ENCODE data around the gene STAP1.
"Not testable (repeated sequence)": the region's sequence is repeated elsewhere in the genome, so short reads cannot be mapped to it uniquely, and the experiment has no call there.

Gene STAP1, protein sequence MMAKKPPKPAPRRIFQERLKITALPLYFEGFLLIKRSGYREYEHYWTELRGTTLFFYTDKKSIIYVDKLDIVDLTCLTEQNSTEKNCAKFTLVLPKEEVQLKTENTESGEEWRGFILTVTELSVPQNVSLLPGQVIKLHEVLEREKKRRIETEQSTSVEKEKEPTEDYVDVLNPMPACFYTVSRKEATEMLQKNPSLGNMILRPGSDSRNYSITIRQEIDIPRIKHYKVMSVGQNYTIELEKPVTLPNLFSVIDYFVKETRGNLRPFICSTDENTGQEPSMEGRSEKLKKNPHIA

DNA sequence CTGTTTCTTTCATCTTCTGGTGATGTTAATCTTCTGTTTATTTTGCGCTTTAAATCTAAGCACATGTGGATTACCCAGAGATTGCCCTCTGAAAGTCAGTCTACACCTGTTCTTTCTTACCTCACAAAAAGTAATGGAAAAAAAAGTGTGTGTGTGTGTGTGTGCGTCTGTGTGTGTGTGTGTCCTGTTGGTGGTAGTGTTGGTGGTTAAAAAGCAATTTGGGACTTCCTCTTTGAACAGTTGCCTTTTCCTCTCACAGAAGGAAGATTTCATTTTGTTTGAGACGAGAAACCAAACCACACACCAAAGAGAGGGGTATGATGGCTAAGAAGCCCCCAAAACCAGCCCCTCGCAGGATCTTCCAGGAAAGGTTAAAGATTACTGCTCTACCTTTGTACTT, at the start of gene STAP1:
Gene STAP1, plus strand, starts transcription at position 235 of the 400 bp plus-strand sequence. Its CDS starts 83 bp downstream, at position 318.
- DNase-seq: no peak

DNA sequence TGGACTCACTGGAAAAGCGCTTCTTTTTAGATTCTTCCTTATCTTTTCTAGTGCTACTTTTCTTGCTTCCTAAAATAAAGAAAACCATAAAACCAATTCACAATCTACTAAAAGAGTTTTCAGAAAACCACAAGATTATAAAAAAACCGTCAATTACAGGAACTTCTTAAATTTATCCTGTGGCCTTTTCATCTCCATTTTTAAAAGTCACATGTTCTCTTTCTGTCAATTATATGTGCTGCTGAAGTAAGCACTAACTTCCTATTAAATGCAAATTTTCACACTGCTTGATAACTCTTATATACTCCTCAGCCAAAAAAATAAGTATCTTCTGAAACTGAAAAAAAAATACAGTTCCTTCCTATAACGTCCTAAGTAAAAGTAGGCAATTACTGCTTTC, 46.0 kb upstream of the STAP1 start:
- no peak for DNase-seq

DNA sequence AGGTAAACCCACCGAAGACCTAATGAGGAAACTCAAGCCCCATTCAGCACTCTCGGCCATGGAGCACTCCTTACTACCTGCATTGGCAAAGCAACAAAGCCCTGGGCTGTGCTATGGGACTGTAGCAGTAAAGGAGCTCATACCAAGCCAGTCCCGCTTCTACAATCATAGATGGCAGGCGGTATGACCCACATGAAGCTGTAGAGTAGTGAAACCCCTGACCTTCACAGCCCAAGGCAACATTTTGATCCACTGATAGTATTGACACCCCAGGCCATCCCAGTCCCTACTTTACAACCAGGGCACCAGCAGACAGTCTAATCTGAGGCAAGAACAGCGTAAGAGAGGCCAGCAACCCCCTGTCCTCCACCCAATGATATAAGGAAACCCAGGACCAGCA, 38.4 kb upstream of the STAP1 start:
- no peak for DNase-seq

DNA sequence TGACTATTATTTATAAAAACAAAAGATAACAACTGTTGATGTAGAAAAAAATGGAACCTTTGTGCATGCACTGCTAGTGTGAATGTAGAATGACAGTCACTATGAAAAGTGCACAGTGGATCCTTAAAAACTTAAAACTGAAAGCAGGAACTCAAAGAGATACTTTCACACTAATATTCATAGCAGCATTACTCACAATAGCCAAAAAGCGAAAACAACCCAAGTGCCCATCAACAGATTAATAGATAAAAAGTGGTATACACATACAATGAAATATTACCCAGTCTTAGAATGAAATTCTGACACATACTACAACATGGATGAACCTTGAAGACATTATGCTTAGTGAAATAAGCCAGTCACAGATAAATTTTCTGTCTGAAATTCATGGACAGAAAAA, 37.0 kb upstream of the STAP1 start:
- no peak for DNase-seq

DNA sequence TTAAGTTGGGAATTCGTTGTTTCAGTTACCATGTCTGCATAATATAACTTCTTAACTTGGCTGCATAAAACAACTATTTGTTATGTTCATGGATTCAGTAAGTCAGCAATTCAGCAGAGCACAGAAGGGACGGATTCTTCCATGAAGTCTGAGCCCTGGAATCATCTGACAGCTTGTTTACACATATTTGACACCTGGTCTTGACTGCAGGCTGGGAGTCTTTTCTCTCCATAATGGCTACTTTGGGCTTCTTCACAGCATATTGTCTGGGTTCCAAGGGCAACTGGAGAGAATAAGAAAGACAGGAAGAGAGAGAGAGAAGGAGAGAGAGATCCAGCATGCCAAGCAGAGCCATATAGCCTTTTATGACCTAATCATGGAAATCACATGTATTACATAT, 36.3 kb upstream of the STAP1 start:
- no peak for DNase-seq

DNA sequence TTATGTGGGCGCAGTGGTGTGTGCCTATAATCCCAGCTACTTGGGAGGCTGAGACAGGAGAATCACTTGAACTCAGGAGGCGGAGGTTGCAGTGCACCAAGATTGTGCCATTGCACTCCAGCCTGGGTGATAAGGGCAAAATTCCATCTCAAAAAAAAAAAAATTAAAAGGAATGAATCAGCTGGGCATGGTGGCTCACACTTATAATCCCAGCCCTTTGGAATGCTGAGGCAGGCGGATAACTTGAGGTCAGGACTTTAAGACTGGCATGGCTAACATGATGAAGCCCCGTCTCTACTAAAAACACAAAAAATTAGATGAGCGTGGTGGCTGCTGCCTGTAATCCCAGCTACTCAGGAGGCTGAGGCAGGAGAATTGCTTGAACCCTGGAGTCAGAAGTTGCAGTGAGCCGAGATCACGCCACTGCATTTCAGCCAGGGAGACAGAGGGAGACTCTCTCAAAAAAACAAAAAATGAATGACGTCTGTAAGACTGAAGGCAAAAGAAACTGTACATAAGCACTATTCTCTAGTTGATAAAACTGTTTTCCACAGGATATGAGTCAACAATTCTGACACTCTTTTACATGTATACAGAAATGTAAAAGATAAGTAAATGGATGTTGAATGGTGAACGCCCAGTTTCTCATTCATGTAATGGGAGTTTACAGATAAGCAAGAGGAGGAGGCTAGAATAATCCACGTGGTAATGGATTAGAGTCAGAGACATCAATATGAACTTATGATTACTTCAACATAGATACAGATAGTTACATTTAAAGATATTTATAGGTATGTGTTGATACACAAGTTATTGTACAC, 35.5 kb upstream of the STAP1 start:
- DNase-seq: no peak

DNA sequence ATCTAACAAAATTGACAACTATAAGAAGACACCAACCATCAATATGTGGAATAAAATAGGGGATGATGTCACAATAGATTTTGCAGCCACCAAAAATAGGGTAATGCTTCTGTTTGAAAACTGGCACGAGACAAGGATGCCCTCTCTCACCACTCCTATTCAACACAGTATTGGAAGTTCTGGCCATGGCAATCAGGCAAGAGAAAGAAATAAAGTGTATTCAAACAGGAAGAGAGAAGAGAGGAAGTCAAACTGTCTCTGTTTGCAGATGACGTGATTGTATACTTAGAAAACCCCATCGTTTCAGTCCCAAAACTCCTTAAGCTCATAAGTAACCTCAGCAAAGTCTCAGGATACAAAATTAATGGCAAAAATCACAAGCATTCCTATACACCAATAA, 34.4 kb upstream of the STAP1 start:
- not testable (repeated sequence) for DNase-seq

DNA sequence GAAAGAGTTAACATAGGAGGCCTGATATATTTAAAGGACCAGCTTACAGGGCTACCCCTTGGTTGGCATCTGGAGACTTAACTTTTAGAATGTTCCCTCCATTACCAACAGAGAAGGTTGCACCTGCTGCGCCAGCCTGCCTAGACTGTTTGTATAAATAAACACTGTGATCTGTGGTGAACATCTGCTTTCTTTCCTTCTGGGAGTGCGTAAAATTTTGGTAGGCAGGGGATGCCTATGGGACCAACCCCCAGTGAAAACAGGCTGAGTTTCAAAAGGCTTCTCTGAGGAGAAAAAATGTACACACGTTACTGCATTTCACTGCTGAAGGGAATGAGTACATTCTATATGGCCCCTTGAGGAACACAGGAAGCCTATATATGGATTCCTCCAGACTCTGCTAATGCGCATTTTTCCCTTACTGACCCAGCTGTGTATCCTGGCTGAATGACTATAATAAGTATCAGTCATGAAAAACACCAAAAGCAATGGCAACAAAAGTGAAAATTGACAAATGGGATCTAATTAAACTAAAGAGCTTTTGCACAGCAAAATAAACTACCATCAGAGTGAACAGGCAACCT, 27.1 kb upstream of the STAP1 start:
- DNase-seq: peak; percentile 88

DNA sequence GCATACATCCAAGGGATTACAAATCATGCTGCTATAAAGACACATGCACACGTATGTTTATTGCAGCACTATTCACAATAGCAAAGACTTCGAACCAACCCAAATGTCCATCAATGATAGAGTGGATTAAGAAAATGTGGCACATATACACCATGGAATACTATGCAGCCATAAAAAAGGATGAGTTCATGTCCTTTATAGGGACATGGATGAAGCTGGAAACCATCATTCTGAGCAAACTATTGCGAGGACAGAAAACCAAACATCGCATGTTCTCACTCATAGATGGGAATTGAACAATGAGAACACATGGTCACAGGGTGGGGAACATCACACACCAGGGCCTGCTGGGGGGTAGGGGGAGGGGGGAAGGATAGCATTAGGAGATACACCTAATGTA, 26.1 kb upstream of the STAP1 start:
- not testable (repeated sequence) for DNase-seq

DNA sequence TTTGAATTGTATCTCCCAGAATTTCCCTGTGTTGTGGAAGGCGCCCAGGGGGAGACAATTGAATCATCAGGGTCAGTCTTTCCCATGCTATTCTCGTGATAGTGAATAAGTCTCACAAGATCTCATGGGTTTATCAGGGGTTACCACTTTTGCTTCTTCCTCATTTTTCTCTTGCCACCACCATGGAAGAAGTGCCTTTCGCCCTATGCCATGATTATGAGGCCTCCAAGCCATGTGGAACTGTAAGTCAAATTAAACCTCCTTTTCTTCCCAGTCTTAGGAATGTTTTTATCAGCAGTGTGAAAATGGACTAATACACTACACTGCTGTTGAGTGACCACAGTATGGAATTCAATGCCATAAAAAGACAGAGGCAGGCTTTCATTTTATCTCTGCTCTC, 25.4 kb upstream of the STAP1 start:
- no peak for DNase-seq

DNA sequence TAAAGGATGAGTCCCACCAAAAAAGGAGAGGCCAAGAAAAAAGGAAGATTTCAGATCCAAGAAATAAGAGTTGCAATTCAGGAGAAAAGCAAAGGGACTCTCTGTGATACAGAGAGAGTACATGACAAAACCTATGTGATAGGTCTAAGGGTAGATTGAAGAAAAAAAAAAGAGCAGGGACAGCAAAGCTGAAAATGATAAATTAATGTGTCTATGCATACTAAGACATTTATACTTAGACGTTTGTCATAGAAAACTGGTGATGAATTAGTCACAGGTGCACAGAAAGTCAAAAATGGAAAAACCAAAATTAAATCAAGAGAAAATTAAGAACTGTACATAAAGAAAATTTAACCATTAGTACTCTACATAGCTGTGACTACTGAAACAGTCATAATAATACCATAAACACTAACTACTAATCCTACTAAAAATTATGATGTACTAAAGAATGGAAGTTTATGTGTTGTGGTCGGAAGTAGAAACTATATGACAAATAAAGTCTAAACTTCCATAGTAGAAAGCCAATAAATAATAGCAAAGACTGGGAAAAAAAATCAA, 23.2 kb upstream of the STAP1 start:
- DNase-seq: no peak

DNA sequence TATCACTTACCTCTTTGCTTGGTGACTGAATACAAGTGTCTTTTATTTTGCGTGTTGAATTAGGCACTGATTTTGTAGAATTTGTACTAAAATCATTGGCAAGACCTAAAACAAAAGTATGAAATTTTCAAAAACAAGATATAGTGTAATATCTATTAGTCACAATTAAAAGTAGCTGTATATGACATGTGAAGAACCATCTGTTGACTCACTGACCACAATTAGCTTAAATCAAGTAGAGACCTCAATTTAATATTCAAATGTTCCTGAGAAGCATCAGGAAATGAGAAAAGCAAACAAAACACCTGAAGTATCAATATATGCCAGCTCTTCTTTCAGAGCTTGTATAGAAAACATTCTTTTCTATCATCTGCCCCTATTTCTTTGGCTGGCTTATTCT, 18.7 kb upstream of the STAP1 start:
- DNase-seq: no peak

DNA sequence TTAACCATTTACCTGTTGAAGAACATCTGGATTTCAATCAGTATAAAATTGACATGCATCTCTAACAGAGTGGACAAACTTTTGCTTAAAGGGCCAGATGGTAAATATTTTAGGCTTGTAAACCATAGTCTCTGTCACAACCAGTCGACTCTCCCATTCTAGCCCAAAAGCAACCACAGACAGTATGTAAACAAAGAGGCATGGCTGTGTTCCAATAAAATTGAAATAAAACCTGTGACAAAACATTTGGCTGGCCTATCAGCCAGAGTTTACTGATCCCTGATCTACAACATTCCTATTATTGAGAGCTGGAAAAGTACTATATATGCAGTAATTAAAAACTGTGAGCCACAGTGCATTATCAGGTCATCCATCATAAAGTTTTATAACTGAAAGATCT, 16.5 kb upstream of the STAP1 start:
- DNase-seq: no peak

DNA sequence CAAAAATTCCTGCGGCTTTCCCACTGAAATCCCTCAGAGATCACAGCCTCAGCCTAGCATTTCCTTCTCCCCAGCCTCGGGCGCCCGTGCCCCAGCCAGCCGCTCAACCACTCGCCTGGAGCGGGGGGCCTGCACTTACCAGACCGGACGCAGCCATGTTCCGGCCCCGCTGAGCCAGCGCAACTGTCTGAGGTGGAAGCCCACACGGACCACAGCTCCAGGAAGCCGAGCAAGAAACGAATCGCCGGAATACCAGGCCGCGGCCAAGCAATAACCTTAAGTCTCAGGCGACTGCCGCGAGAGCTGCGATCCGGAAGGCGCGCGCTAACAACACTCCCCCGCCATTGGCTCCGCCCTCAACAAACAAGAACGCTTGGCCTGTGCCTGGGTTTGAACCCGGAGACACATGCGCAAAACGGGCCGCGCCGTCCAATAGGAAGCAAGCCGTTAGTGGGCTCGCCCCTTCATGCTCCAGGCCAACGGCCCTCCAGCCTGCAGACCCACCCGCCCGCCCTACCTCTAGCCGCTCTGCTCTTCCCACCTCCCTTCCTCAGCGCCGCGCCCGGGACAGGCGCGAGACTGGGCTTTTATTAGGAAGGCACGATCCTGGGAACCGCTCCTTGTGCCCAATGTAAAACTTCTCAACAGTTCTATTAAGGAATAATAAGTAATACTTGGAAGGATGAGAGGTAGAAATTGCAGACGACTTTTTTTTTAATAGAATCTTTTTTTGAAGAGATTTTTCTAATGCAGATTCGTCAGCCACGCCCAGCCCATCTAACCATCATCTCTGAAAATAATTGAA, 13.1 kb upstream of the STAP1 start, which contains the start of gene CENPC:
Gene CENPC, minus strand, starts transcription at position 305 of the 805 bp plus-strand sequence. Its CDS starts 148 bp downstream, at position 157.
- DNase-seq: peak; percentile 87

DNA sequence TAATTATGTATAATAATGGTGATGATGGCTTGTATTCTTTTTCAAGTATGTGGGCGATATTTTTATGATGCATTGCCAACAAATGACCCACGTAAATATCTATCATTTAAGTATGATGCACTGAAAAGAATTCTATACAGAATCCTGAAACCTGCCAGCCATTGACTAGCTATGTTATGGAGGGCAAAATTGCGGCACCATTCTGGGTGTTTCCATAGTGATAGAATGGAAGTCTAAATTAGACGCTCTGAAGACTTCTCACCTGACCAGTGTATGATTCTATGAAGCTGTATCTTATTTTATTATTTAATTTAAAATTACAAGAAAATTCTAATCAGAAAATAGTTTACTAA, 12.5 kb upstream of the STAP1 start:
- peak; percentile 20 for DNase-seq

DNA sequence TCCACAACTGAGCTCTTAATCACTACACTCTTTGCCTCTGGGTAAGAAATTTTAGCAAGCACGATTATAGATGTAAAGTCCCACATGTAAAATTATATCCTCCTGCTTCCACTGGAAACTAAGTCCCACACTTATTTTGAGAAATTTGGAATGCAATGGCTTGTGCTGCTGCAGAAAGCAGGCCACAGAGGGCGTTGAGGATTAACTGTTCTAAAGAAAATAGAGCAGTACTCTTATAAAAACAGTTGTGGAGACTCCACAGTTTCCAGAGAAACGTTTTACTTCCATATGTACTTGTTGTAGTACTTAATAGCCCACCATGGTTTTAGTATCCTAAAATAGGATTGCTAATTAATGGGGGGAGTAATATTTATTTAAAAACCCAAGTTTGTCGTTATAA, 11.6 kb upstream of the STAP1 start:
- no peak for DNase-seq

DNA sequence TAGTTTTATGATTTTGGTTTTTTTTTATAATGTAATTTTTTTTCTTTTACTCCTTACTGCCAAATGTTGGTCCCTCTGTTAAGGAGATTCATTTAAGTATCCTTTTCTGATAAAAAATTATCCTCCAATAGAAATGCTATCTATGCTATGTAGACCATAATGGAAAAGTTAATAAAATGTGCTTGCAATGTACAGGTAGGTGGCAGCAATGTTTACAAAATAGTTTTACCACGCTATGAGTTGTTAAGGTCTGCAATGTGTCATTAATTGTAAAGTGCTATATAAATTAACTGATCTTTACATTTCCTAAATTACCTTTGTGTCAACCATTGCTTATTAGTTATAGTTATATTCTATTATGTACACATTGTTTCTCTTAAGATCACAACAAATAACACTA, 9.4 kb upstream of the STAP1 start:
- DNase-seq: peak; percentile 23

DNA sequence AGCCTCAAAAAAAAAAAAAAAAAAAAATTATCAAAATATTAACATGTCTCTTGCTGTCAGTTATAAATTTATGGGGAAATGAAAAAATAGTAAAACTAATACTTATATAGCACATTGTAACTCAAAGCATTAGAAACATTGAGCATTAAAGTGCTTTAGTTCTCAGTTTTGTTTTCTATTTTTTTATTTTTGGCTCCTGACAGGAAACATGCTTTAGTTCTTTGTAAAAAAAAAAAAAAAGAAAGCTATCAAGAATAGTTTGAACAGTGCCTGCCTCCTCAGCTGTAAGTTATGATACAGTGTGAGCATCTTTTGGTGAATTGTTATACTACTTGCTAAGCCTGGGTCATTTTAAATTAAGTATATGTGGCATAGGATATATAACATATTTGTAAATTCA, 8.1 kb upstream of the STAP1 start:
- DNase-seq: no peak

DNA sequence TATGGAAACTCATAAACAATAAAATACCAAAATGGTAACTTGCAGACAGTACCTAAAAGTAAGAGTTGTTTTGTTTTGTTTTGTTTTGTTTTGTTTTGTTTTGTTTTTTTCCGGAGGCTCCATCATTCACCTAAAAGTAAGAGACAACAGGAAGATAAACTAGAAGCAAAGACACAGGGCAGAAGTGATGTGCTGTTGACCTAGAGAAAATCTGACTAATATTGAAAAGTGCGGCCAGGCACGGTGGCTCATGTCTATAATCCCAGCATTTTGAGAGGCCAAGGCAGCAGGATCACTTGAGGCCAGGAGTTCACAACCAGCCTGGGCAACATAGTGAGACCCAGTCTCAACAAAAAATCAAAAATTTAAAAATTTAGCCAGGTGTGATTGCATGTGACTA, 7.7 kb upstream of the STAP1 start:
- no peak for DNase-seq

DNA sequence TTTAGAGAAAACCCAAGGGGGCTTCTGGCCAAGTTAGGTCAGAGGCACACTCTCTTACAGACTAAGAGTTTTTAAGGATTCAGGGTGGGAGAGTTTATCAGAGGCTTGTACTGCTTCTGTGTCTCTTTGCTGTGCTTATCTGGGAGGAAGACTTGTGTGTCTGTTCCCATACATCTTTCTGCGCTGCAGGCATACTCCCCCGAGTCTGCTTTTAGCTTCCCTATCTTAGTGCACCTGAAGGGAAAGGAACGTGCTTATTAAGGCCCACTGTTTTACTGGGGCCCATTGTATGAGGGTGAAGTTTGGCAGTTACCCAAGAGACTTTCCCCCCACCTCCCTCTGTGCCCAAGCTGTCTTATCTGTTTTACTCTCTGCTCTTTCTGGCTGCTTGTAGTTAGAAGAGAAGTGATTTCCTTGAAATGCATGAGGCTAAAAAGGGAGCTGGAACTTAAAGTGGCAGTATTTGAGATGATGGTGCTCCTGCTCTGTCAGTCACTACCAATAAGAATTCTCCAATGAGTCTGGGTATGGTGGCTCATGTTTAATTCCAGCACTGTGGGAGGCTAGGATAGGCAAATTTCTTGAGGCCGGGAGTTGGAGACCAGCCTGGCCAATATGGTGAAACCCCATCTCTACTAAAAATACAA, 6.3 kb upstream of the STAP1 start:
- DNase-seq: not testable (repeated sequence)

DNA sequence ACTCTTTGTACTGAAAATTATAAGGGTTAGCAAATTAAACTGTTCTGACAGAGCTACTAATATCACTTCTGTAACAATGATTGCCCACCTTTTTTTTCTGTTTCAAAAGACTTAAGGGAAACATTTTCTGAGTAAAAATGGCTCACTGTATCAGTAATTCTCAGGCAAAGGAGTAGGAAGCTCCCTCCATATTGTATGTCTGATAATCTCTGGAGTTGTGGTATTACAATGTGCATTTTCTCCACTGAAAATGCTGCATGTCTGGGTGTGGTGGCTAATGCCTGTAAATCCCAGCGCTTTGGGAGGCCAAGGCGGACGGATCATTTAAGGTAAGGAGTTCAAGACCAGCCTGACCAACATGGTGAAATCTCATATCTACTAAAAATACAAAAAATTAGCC, 4.4 kb upstream of the STAP1 start:
- no peak for DNase-seq

DNA sequence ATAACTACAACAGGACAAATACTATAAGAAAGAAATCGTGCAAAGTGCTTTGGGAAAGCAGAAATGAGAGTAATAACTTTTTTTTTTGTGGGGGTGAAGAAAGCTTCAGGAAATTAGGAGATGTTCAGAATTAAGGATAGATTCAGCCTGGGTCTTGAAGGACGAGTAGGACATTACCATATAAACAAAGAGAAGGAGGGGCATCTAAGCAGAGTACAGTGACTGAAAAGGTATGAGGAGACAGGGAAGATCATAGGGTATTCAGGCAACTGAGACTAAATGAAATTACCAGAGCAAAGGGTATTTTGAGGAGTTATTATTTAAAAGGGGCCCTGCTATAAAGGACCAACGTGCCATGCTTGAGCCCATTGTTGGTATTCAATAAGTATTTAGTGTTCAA, 3.1 kb upstream of the STAP1 start:
- no peak for DNase-seq

Data from NCI-H2171 treated with DMSO at 0.1 percent for 48 hours (cell line).